ENCODE measurements around the gene ARFGEF2.
"Not testable (repeated sequence)": the region's sequence is repeated elsewhere in the genome, so short reads cannot be mapped to it uniquely, and the experiment has no call there.

Gene ARFGEF2

DNA sequence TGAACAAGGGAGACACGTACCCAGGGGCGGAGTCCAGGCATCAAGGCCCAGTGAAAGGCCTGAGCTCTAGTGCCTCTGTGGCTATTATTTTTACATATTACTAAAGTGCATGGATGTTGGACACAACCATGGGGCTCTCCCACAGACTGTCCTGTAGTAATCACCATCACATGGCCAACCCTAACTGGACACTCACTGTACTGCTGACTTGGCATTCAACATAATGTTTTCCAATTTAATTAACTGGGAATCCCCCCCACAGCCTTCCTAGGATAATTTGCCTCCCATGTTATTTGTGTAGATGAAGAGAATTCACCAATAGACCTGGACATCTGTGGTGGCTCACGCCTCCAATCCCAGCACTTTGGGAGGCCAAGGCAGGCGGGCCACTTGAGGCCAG is 34.5 kb downstream of the ARFGEF2 start:
- no peak for DNase-seq

DNA sequence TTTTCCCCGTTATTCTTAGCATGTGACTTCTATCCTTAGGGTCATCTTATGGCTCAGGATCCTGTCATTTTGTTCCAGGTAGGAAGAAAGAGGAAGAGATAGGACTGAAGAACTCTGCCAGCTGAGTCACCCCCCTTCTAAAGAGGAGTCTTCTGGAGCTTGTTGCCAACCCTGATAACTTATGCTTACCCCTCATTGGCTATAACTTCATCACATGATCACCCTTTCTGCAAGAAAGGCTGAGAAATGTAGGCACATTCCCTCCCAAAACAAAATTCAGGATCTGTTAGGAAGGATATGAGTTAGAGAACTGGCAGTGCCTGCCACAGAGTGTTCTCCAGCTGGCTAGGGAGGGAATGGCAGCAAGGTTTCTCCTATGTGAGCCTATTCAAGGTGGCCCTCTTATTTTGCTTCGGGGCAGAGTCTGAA is 35.6 kb downstream of the ARFGEF2 start:
- DNase-seq = no peak

- DNase-seq = no peak
These were observed 36.0 kb downstream of the ARFGEF2 start for GRCh38 chr20:48957533-48957932.

- DNase-seq = no peak
These were observed 37.2 kb downstream of the ARFGEF2 start for GRCh38 chr20:48958743-48959142.

DNA sequence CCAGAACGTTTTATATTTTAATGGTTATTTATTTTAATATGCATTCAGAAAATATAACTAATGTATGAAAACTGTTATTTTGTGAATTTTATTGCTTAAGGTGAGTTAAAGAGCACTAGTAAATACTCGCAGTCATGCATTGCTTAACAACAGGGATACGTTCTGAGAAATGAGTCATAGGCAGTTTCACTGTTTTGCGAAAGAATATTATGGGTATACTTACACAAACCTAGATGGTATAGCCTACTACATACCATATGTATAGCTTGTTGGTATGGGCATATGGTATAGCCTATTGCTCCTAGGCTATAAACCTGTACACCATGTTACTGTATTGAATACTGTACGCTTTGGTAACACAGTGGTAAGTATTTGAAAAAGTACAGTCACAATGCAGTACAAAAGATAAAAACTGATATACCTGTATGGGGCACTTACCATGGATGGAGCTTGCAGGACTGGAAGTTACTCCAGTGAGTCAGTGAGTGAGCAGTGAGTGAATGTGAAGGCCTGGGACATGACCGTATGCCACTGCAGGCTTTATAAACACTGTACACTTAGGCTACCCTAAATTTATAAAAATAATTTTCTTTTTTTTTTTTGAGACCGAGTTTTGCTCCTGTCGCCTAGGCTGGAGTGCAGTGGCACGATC is 38.5 kb downstream of the ARFGEF2 start:
- DNase-seq = peak; percentile 61

DNA sequence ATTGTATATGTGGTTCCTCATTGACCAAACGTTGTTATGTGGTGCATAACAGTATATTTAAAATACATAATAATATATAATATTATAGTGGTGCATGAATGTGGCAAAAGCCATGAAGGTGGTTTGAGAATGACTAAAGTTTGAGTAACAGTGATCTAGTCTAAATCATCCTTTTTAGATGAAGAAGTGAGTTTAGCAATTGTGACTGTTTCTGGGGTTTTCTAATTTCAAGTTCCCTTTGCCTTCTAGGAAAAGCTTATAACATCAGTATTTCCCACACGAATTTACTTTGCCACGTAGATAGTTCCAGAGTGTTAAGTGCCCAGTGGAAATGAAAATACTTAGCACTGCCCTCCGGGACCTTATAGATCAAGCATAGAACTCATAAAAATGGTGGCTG is 40.9 kb downstream of the ARFGEF2 start:
- peak; percentile 35 for DNase-seq

DNA sequence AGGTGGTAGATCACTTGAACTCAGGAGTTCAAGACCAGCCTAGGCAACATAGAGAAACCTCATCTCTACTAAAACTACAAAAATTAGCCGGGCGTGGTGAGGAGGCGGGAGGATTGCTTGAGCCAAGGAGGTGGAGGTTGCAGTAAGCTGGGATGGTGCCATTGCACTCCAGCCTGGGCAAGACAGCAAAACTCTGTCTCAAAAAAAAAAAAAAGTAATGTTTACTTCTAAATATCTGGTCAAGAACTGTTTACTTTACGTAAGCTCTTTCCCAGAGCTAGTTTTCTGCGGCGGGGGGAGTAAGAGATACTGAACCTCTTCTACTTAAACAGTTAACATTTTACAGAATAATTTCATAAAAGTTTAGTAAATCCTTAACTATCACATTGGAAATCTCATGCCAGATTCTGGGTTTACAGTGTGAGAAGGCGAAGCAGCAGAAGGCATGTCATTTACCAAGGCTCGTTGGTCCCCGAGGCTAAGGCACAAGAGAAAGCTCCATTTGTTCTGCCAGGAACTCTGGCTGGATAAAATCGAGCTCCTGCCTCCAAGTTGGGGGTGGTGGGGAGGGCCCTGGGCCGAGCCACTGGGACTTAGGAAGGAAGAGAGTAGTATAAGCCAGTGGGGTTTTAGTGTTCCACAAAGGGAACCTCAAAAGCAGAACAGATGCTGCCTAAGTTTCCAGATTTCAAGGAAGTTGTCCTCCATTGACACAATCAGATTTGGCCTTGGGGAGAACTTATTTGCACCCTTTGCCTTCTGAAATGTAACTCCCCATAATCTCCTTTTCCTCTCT is 41.7 kb downstream of the ARFGEF2 start:
- DNase-seq = peak; percentile 67

DNA sequence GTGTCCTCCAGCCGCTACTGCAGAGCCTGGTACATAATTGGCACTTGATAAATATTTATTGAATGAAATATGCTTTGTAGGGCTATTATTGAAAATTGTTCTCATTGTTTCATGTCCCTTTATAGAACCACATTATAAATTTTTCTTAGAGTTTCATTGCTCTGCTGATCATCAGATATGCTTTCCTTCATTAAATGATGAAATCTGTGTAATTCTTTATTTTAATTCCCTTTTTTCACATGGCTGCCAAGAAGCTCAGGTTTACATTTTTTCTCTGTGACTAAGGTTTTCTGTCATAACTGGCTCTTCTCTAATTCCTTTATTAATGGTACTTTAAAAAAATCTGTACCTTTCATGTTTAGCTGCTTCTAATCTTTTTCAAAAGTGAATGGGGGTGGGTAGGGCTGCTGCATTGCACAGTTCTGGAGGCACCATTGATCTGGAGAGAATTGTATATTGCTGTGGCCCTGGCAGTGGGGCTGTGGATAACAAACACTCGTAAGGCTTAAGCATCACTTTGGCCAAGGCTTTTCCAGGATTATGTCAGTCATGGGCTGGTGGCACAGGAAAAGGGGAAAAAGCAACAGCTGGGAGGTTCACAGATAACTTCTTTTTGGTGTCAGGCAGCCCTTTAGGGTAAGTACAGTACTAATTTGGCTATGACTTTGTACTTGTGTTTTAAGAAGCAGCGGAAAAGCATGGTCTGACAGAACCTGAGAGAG is 43.8 kb downstream of the ARFGEF2 start:
- no peak for DNase-seq

- DNase-seq = no peak
These were observed 49.3 kb downstream of the ARFGEF2 start for GRCh38 chr20:48970681-48971365.

GRCh38 chr20:48971956-48972355 is 50.4 kb downstream of the ARFGEF2 start:
- no peak for DNase-seq

GRCh38 chr20:48972816-48973215 is 51.3 kb downstream of the ARFGEF2 start:
- DNase-seq = no peak

DNA sequence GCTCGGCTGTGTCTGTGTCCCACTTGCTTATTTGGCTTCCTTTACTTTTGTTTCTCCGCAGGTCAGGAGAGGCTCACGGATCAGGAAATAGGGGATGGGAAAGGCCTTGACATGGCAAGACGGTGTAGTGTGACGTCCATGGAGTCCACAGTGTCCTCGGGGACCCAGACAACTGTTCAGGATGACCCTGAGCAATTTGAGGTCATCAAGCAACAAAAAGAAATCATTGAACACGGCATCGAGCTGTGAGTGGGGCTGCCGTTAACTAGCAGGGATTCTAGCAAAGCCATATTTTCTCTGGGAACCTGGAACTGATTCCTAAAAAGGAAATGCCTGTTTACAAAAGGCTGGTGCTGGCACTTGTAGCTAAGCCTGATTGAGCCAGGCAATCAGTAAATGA is 54.4 kb downstream of the ARFGEF2 start:
- no peak for DNase-seq

- not testable (repeated sequence) for DNase-seq
These were observed 58.5 kb downstream of the ARFGEF2 start for GRCh38 chr20:48979980-48980379.

- DNase-seq = no peak
These were observed 62.2 kb downstream of the ARFGEF2 start for GRCh38 chr20:48983423-48984400.

- no peak for DNase-seq
These were observed 63.2 kb downstream of the ARFGEF2 start for GRCh38 chr20:48984575-48985219.

- no peak for DNase-seq
These were observed 65.4 kb downstream of the ARFGEF2 start for GRCh38 chr20:48986899-48987298.

DNA sequence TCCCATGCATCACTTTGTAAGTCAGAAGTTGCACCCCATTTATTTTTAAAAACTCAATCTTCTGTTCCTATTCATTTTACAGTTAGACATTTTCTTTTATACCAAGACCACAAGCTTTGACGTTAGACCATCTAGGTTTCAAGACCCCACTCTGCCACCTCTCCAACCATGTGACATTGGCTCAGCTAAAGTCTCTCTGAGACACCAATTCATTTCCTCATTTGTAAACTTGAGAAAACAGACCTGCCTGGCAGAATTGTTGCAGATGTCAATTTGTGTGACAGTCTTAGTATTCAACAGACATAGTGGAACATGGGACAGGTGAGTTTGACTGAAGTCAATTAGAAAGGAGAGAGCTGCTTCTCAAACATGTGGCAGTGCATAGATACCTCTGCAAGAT is 69.0 kb downstream of the ARFGEF2 start:
- peak; percentile 65 for DNase-seq

DNA sequence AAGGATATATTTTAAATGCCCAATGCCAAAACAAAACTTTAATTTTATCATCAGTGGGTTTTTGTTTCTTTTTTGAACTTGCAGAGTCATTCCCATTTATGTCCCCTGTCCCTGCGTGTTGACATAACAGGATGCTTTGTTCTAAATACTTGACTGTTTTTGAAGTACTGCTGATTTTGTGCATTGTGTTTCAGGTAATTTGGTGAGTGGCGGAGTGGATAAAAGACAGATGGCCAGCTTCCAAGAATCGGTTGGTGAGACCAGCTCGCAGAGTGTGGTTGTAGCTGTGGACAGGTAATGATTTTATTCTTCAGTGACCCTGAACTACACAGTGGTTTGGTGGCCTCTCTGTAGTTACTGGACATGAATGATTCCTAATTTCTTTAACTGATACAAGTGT is 74.1 kb downstream of the ARFGEF2 start:
- no peak for DNase-seq

DNA sequence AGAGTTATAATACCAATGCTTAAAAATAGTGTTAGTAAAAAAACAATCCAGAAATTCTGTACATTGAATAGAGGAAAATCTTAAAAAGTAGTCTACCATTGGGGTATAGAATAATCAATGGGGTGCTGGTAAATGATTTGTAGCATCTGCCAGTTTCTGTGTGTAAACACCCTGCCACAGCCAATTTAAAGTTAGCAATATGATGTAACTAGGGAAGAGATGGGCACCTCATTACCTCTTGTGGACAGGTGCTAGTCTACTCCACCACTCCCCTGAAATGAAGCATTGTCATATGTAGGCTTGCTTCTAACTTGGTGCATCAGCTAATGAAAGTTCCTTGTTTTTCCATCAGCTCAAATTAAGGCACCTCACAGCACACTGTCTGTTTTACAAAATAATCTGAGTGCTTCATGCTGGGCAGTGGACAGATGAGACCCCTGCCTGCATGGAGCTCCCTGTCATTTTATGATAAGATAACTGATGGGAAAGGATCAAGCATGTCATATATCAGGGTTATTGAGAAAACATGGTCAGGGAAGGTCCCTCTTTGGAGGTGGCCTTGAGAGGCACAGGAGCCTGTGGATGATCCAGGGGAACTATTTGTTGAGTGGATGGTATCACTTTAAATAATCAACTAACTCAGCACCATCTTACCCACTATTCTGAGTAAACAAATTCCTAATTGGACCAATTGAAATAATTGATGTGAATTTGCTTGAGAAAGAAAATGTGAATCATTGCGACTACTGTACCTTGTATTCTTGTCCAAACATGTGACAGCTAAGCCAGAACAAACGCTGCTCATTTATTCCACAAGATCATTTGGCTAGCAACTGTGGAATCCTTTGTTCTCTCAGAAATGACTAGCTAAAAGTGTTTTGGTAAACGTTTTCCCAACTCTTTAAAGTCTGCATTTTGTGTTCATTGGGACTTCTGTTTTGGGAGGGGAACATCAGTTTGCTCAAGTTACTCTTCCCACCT is 78.7 kb downstream of the ARFGEF2 start:
- DNase-seq = no peak

GRCh38 chr20:49001741-49002140 is 80.2 kb downstream of the ARFGEF2 start:
- DNase-seq = no peak

All from MV-4-11 (cell line).